SK-N-SH treated with all-trans-retinoic acid at 6 μM for 48 hours (cell line): ENCODE results near the gene CDK6.
A peak's percentile ranks its signal among the peaks of the same experiment; 100 is the strongest.

Experiments used
- ATAC-seq: fragments of 200-7000 bp; cut with Tn5 transposase; 3 replicates; pipeline ENCODE4 v1.9.1; 2020; ENCODE audit warnings: mild to moderate bottlenecking, moderate library complexity
- ARNTL ChIP-seq: fragments of 450-650 bp; formaldehyde crosslinking; IDR thresholded peaks from 2 replicates; pipeline ENCODE4 v1.5.0; 2020; ENCODE audit warnings: low read depth, mild to moderate bottlenecking, moderate library complexity, borderline replicate concordance
- BACH2 ChIP-seq: fragments of 250-450 bp; sonication (Bioruptor Pico); IDR thresholded peaks from 2 replicates; pipeline ENCODE4 v1.9.0; 2021; ENCODE audit warnings: mild to moderate bottlenecking, borderline replicate concordance
- CREB5 ChIP-seq: fragments of 250-450 bp; sonication (Bioruptor Pico); IDR thresholded peaks from 2 replicates; pipeline ENCODE4 v1.5.1; 2020; ENCODE audit warnings: low read depth, mild to moderate bottlenecking, moderate library complexity
- CSDC2 ChIP-seq: fragments of 250-450 bp; sonication (Bioruptor Pico); IDR thresholded peaks from 2 replicates; pipeline ENCODE4 v1.5.0; 2020; ENCODE audit warnings: mild to moderate bottlenecking, moderate library complexity
- CSRNP3 ChIP-seq: fragments of 250-450 bp; sonication (Bioruptor Pico); IDR thresholded peaks from 2 replicates; pipeline ENCODE4 v1.5.1; 2021; ENCODE audit warnings: mild to moderate bottlenecking, moderate library complexity
- ESRRG ChIP-seq: fragments of 250-450 bp; sonication (Bioruptor Pico); IDR thresholded peaks from 2 replicates; pipeline ENCODE4 v1.6.1; 2021; ENCODE audit warnings: mild to moderate bottlenecking
- GLIS3 ChIP-seq: fragments of 250-450 bp; sonication (Bioruptor Pico); IDR thresholded peaks from 2 replicates; pipeline ENCODE4 v1.5.0; 2020; ENCODE audit warnings: mild to moderate bottlenecking, moderate library complexity
- ISL1 ChIP-seq: fragments of 250-450 bp; sonication (Bioruptor Pico); IDR thresholded peaks from 2 replicates; pipeline ENCODE4 v2.1.2; 2022; ENCODE audit warnings: mild to moderate bottlenecking, moderate library complexity
- OSR1 ChIP-seq: fragments of 250-450 bp; sonication (Bioruptor Pico); IDR thresholded peaks from 2 replicates; pipeline ENCODE4 v1.8.0; 2022; ENCODE audit warnings: moderate library complexity, mild to moderate bottlenecking, inconsistent platforms
- PATZ1 ChIP-seq: fragments of 250-450 bp; sonication (Bioruptor Pico); IDR thresholded peaks from 2 replicates; pipeline ENCODE4 v1.8.0; 2020; ENCODE audit warnings: mild to moderate bottlenecking, moderate library complexity, borderline replicate concordance
- POU6F1 ChIP-seq: fragments of 250-450 bp; sonication (Bioruptor Pico); IDR thresholded peaks from 2 replicates; pipeline ENCODE4 v1.8.0; 2021; ENCODE audit warnings: low read depth, mild to moderate bottlenecking, moderate library complexity, borderline replicate concordance
- PPARA ChIP-seq: fragments of 250-450 bp; sonication (Bioruptor Pico); IDR thresholded peaks from 2 replicates; pipeline ENCODE4 v1.5.0; 2020; ENCODE audit warnings: mild to moderate bottlenecking, borderline replicate concordance
- RARB ChIP-seq: fragments of 250-450 bp; sonication (Bioruptor Pico); IDR thresholded peaks from 2 replicates; pipeline ENCODE4 v1.8.0; 2021; ENCODE audit warnings: mild to moderate bottlenecking, moderate library complexity
- SNAI2 ChIP-seq: fragments of 250-450 bp; sonication (Bioruptor Pico); IDR thresholded peaks from 2 replicates; pipeline ENCODE4 v1.5.0; 2020; ENCODE audit warnings: mild to moderate bottlenecking, moderate library complexity
- TCF4 ChIP-seq: fragments of 250-450 bp; sonication (Bioruptor Pico); IDR thresholded peaks from 2 replicates; pipeline ENCODE4 v1.8.0; 2021; ENCODE audit warnings: mild to moderate bottlenecking, moderate library complexity, borderline replicate concordance
- TOX ChIP-seq: fragments of 250-450 bp; sonication (Bioruptor Pico); IDR thresholded peaks from 2 replicates; pipeline ENCODE4 v1.8.0; 2021; ENCODE audit warnings: mild to moderate bottlenecking, moderate library complexity, borderline replicate concordance
- ZFP3 ChIP-seq: fragments of 250-450 bp; sonication (Bioruptor Pico); IDR thresholded peaks from 2 replicates; pipeline ENCODE4 v1.5.0; 2020; ENCODE audit warnings: mild to moderate bottlenecking, moderate library complexity
- ZFP30 ChIP-seq: fragments of 450-650 bp; formaldehyde crosslinking; IDR thresholded peaks from 2 replicates; pipeline ENCODE4 v1.5.0; 2022; ENCODE audit warnings: mild to moderate bottlenecking, moderate library complexity
- ZNF565 ChIP-seq: fragments of 450-650 bp; formaldehyde crosslinking; conservative IDR thresholded peaks from 2 replicates; pipeline ENCODE4 v1.5.0; 2020; ENCODE audit warnings: low read depth, mild to moderate bottlenecking, moderate library complexity
- ZNF70 ChIP-seq: fragments of 450-650 bp; formaldehyde crosslinking; IDR thresholded peaks from 2 replicates; pipeline ENCODE4 v1.5.0; 2020; ENCODE audit warnings: mild to moderate bottlenecking, moderate library complexity
- ZNF8 ChIP-seq: fragments of 450-650 bp; formaldehyde crosslinking; IDR thresholded peaks from 2 replicates; pipeline ENCODE4 v1.5.0; 2020; ENCODE audit warnings: mild to moderate bottlenecking, moderate library complexity

Gene CDK6

GRCh38 chr7:92694211-92694610 is 142.2 kb downstream of the CDK6 start (continued):
- TF ChIP-seq POU6F1 (CRISPR knock-in tag), result no peak
- TF ChIP-seq ZNF70 (CRISPR knock-in tag), result no peak
- TF ChIP-seq ZNF8 (CRISPR knock-in tag), result no peak
- TF ChIP-seq TCF4 (CRISPR knock-in tag), result no peak
- no peak for TF ChIP-seq ISL1 (CRISPR knock-in tag)

DNA sequence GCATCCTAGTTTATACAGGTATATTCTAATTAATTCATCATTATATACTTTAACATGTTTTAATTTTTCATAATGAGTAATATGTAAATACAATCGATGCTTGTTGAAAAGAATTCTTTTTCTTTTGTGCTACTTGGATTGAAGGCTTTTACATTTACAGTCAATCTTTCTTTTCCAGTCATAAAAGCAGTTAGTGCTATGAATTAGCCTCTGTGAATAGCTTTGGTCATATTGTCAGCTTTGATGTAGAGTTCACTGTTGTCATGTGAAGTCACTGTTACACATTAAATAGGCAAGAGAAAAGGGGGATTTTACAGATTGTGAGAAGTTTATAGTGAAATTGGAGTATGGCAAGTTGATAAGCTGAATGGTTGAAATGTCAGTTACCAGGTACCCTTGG is 142.9 kb downstream of the CDK6 start:
- no peak for ATAC-seq
- TF ChIP-seq RARB, result no peak
- TF ChIP-seq PATZ1, result no peak
- no peak for TF ChIP-seq ESRRG (CRISPR knock-in tag)
- TF ChIP-seq SNAI2, result no peak
- TF ChIP-seq GLIS3 (CRISPR knock-in tag), result no peak
- no peak for TF ChIP-seq ZNF70 (CRISPR knock-in tag)

DNA sequence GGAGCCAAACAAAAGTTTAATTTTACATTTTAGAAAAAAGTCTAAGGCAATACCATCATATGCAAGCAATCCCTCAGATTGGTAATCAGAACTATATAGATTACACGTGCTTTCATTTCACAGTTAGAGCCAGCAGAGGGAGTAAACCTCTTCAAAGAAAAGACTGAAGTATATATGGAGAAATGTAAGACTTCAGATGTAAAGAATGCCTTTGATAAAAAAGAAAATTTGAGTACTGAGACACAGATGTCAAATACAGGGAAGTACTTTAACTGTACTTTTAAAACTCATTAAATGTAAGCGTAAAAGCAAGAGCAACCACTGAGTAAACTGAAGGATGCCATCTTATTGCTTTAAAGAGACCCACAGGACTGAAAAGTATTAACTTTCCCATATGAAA is 144.8 kb downstream of the CDK6 start:
- TF ChIP-seq PPARA (CRISPR knock-in tag) (no peak), ZFP3 (CRISPR knock-in tag) (no peak), CSDC2 (no peak), ARNTL (CRISPR knock-in tag) (no peak), CREB5 (CRISPR knock-in tag) (no peak), PATZ1 (no peak), ZNF70 (CRISPR knock-in tag) (no peak), CSRNP3 (CRISPR knock-in tag) (no peak), ZNF8 (CRISPR knock-in tag) (no peak), ZNF565 (no peak), OSR1 (CRISPR knock-in tag) (no peak), TOX (CRISPR knock-in tag) (no peak), ESRRG (CRISPR knock-in tag) (no peak), BACH2 (CRISPR knock-in tag) (no peak), ZFP30 (no peak), GLIS3 (CRISPR knock-in tag) (no peak), POU6F1 (CRISPR knock-in tag) (no peak), ISL1 (CRISPR knock-in tag) (no peak), RARB (no peak)
- TF ChIP-seq, all 23 proteins: peak for 0
- ATAC-seq, result peak; percentile 66
